ENCODE measurements around the gene OR5C1. TPM values are rescaled to one million over a fixed set of nuclear protein-coding genes. Genes with fewer than 3 reads are reported as not detected.
A peak's percentile ranks its signal among the peaks of the same experiment; 100 is the strongest.

Gene OR5C1
- total RNA-seq, 4 donors from 2014 or later = not detected

- peak overlapping the region in 1 of 4 donors; percentile 31 for H3K27ac ChIP-seq
Measured at GRCh38 chr9:122819326-122819725, 30.6 kb downstream of the OR5C1 start.

GRCh38 chr9:122819791-122820489 lies 31.2 kb downstream of the OR5C1 start:
- no peak for DNase-seq (ENCODE audit: low spot score in 2 of 2)
- WGBS, 2 donors = 63 to 75% methylated on average over 9 of the region's 9 CpGs
- Histone ChIP-seq H3K27ac (peak overlapping the region in 1 of 4 donors; percentile 31), H3K4me1 (peaks cover 0 to 47% (median 4%) of the 10 kb centered on the region in 4 donors), H3K36me3 (peaks cover 0 to 58% (median 0%) of the 10 kb centered on the region in 3 donors), H3K27me3 (no peaks in the 10 kb centered on the region), H3K9me3 (no peaks in the 10 kb centered on the region), H3K4me3 (no peak overlapping the region)
- TF ChIP-seq CTCF (IDR thresholded peaks at IDR 0.05) (no peak), EP300 (IDR thresholded peaks at IDR 0.05) (no peak), POLR2A (IDR thresholded peaks at IDR 0.05) (no peak)

More at GRCh38 chr9:122819326-122819725, 30.6 kb downstream of the OR5C1 start:
- no peaks in the 10 kb centered on the region for H3K27me3 ChIP-seq
- no peaks in the 10 kb centered on the region for H3K9me3 ChIP-seq
- peaks cover 0 to 47% (median 4%) of the 10 kb centered on the region in 4 donors for H3K4me1 ChIP-seq
- WGBS, 2 donors = 59 to 67% methylated on average over 3 of the region's 3 CpGs
- peaks cover 0 to 64% (median 0%) of the 10 kb centered on the region in 3 donors for H3K36me3 ChIP-seq
- TF ChIP-seq EP300 (IDR thresholded peaks at IDR 0.05) (no peak), POLR2A (IDR thresholded peaks at IDR 0.05) (no peak), CTCF (IDR thresholded peaks at IDR 0.05) (no peak)
- no peak overlapping the region for H3K4me3 ChIP-seq
- DNase-seq (ENCODE audit: low spot score in 2 of 2) = no peak

- no peak overlapping the region for H3K4me3 ChIP-seq
- peak overlapping the region in 1 of 4 donors; percentile 78 for H3K27ac ChIP-seq
- WGBS, 2 donors = 88 to 91% methylated on average over 11 of the region's 11 CpGs
- no peaks in the 10 kb centered on the region for H3K27me3 ChIP-seq
- peaks cover 0 to 48% (median 4%) of the 10 kb centered on the region in 4 donors for H3K4me1 ChIP-seq
- TF ChIP-seq CTCF (IDR thresholded peaks at IDR 0.05) (no peak), EP300 (IDR thresholded peaks at IDR 0.05) (no peak), POLR2A (IDR thresholded peaks at IDR 0.05) (no peak)
- no peaks in the 10 kb centered on the region for H3K9me3 ChIP-seq
- H3K36me3 ChIP-seq = peaks cover 0 to 61% (median 0%) of the 10 kb centered on the region in 3 donors
- DNase-seq (ENCODE audit: low spot score in 2 of 2) = no peak
Measured at GRCh38 chr9:122820490-122820845, 31.7 kb downstream of the OR5C1 start.

GRCh38 chr9:122821278-122821943 lies 32.7 kb downstream of the OR5C1 start:
- Histone ChIP-seq H3K4me1 (peaks cover 0 to 48% (median 9%) of the 10 kb centered on the region in 4 donors), H3K27me3 (no peaks in the 10 kb centered on the region), H3K36me3 (peaks cover 0 to 58% (median 0%) of the 10 kb centered on the region in 3 donors), H3K9me3 (no peaks in the 10 kb centered on the region), H3K4me3 (no peak overlapping the region), H3K27ac (peak overlapping the region in 3 of 4 donors; percentile 32 to 78 (median 64))
- peak; percentile 50 to 77 for DNase-seq (ENCODE audit: low spot score in 2 of 2)
- WGBS, 2 donors = 50 to 59% methylated on average over 7 of the region's 7 CpGs
- TF ChIP-seq EP300 (IDR thresholded peaks at IDR 0.05) = peak in 1 of 2 donors; percentile 84
- no peak for TF ChIP-seq CTCF (IDR thresholded peaks at IDR 0.05)
- TF ChIP-seq POLR2A (IDR thresholded peaks at IDR 0.05) = no peak

GRCh38 chr9:122822056-122822455 lies 33.3 kb downstream of the OR5C1 start:
- peaks cover 0 to 51% (median 0%) of the 10 kb centered on the region in 3 donors for H3K36me3 ChIP-seq

More at GRCh38 chr9:122822056-122822455, 33.3 kb downstream of the OR5C1 start:
- no peaks in the 10 kb centered on the region for H3K27me3 ChIP-seq
- WGBS, 2 donors = 80 to 92% methylated on average over 6 of the region's 6 CpGs
- H3K4me1 ChIP-seq = peaks cover 0 to 51% (median 15%) of the 10 kb centered on the region in 4 donors
- DNase-seq (ENCODE audit: low spot score in 2 of 2) = no peak
- H3K9me3 ChIP-seq = no peaks in the 10 kb centered on the region
- no peak for TF ChIP-seq CTCF (IDR thresholded peaks at IDR 0.05)
- no peak for TF ChIP-seq EP300 (IDR thresholded peaks at IDR 0.05)
- TF ChIP-seq POLR2A (IDR thresholded peaks at IDR 0.05) = no peak
- no peak overlapping the region for H3K4me3 ChIP-seq
- peak overlapping the region in 3 of 4 donors; percentile 32 to 78 (median 64) for H3K27ac ChIP-seq
